ENCODE results near the gene CTRB1. TPM values are rescaled to one million over a fixed set of nuclear protein-coding genes. Genes with fewer than 3 reads are reported as not detected.
"Not testable (repeated sequence)": the region's sequence is repeated elsewhere in the genome, so short reads cannot be mapped to it uniquely, and the experiment has no call there.

CTRB1 gene
- total RNA-seq, 4 donors from 2014 or later = 0.69 TPM; not detected in 3

DNA sequence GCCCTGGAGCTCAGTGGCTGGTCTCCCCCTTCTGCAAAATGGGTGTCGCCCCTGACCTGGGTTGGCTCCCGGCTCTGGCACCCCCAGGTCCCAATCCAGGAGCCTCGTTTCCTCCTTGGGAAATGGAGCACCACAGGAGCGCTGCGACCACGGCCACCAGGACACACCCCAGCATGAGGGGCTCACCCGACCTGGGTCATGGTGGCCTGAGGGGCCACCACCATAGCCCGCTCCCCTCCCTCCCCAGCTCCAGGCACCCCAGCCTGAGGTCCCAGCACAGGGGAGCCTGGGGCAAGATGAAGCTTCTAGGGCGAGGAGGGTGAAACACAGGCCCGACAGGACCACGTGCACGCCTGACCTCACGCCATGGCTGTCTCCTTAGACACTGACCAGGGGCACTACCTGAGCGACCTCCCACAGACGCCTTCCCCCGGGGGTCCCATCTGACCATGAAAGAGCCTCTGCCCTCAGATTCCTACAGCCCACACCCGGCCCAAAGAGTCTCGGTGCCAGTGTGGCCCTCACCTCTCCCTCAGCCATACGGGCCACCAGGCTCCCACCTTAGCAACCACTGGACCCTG is 20.8 kb downstream of the CTRB1 start:
- DNase-seq (ENCODE audit: low spot score) = no peak
- TF ChIP-seq, protein P1, sequence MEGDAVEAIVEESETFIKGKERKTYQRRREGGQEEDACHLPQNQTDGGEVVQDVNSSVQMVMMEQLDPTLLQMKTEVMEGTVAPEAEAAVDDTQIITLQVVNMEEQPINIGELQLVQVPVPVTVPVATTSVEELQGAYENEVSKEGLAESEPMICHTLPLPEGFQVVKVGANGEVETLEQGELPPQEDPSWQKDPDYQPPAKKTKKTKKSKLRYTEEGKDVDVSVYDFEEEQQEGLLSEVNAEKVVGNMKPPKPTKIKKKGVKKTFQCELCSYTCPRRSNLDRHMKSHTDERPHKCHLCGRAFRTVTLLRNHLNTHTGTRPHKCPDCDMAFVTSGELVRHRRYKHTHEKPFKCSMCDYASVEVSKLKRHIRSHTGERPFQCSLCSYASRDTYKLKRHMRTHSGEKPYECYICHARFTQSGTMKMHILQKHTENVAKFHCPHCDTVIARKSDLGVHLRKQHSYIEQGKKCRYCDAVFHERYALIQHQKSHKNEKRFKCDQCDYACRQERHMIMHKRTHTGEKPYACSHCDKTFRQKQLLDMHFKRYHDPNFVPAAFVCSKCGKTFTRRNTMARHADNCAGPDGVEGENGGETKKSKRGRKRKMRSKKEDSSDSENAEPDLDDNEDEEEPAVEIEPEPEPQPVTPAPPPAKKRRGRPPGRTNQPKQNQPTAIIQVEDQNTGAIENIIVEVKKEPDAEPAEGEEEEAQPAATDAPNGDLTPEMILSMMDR (IDR thresholded peaks at IDR 0.05) = no peak
- no peak for ATAC-seq (ENCODE audit: low FRiP score)

DNA sequence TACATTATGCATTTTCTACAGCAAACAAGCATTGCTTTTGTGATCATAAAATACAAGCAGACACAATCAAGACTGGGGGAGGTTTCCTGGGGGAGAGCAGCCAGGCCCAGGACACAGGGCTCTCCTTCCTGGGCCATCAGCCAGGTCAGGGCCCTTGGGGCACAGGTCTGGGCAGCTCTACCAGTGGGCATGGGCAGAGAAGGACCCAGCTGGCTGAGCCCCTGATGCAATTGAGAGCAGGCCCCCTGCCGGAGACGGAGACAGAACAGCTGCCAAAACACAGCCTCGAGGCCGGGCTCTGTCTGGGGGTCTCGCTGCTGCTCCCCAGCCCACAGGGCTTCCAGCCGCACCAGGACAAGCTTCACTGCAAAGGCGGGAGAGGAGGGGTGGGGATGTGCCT is 21.8 kb downstream of the CTRB1 start:
- ATAC-seq (ENCODE audit: low FRiP score) = not testable (repeated sequence)

DNA sequence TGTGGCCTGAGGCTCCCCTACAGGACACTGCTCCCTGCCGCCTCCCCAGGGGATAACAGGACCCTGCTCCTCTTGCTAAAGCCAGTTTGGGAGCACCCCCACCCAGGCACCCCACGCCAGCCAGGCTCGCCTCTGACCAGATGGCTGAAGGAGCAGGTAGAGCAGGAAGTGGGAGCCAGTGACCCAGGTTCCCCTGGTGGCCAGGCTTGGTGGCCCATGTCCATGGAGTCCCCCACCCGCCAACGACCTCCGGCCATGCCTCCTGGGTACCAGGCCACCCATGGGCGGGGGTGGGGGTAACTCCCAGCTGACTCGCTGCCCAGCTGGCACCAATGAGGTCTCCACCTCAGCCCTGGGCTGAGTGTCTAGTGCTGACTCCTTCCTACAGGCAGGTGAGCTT is 22.6 kb downstream of the CTRB1 start:
- TF ChIP-seq, protein P1 (IDR thresholded peaks at IDR 0.05) = no peak
- ATAC-seq (ENCODE audit: low FRiP score) = no peak

More for the DNA sequence above, 21.8 kb downstream of the CTRB1 start:
- DNase-seq (ENCODE audit: low spot score) = not testable (repeated sequence)

DNA sequence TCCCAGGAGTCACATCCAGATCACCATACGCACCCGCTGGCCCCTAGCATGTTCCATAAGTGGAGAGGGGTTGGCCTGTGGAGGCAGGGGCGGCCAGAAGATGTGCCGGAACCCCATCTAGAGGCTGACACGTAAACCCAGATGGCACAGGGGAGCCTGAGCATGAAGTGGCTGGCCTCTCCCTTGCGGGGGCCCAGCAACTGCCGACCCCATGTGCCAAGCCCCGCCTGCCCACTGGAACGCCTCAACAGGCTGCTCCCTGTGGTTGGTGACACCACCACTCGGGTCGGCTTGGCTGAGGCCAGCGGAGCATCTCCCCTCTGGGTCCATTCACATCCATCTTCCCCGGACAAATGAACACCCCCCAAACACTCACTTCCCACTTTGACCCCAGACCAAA is 23.2 kb downstream of the CTRB1 start:
- TF ChIP-seq, protein P1 (IDR thresholded peaks at IDR 0.05) = no peak
- ATAC-seq (ENCODE audit: low FRiP score) (no peak), DNase-seq (ENCODE audit: low spot score) (no peak)

More for the DNA sequence above, 22.6 kb downstream of the CTRB1 start:
- DNase-seq (ENCODE audit: low spot score) = no peak

DNA sequence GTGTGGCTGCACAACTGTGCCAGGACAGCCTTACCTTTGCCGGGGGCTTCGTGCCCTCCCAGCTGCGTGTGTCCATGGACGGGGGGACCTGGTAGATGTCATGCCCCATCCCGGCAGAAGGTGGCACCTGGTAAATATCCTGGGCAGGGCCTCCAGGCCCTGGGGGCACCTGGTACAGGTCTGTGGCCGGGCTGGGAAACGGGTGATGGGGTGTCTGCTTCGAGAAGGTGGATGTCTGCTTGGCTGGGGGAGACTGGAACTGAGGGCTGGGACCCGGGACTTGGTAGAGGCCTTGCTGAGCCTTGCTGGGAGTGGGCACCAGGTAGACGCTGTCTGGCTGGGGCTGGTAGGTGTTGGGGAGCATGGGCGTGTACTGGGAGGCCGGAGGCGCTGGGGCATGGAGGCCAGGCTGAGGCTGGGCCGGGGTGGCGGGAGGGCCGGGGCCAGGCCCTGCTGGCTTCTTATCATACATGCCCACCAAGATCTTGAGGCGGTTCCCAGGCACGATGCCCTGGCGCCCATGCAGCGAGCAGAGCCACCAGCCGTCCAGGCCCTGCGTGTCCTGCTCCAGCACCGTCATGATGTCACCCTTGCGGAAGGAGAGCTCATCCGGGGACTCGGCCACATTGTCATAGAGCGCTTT is 23.8 kb downstream of the CTRB1 start:
- ATAC-seq (ENCODE audit: low FRiP score); DNase-seq (ENCODE audit: low spot score): not testable (repeated sequence)

DNA sequence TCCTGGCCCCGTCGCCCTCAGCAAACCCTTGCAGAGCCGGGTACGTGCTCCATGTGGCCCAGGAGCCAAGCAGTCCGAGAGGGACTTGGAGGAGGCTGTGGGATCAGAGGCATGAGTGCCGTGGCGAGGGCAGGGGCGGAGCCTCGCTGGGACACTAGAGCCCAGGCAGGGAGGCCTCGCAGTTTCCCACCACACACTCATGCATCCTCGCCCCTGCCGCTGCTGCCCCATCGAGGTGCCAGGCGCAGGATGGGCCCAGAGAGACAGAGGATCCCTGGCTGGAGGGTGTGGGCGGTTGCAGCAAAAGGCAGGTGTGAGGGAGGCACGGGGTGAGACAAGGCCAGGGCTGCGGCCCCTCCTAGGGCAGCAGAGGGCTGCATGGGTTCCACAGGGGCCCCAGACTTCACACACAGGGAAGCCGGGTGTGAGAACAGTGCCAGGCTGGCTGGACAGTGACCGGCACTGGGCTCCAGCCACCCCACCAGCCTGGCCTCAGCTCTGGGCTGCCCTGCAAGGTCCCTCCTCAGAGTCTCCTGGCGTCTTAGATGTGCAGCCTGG is 25.0 kb downstream of the CTRB1 start:
- ATAC-seq (ENCODE audit: low FRiP score) (no peak), DNase-seq (ENCODE audit: low spot score) (no peak)
- TF ChIP-seq, protein P1 (IDR thresholded peaks at IDR 0.05) = no peak

DNA sequence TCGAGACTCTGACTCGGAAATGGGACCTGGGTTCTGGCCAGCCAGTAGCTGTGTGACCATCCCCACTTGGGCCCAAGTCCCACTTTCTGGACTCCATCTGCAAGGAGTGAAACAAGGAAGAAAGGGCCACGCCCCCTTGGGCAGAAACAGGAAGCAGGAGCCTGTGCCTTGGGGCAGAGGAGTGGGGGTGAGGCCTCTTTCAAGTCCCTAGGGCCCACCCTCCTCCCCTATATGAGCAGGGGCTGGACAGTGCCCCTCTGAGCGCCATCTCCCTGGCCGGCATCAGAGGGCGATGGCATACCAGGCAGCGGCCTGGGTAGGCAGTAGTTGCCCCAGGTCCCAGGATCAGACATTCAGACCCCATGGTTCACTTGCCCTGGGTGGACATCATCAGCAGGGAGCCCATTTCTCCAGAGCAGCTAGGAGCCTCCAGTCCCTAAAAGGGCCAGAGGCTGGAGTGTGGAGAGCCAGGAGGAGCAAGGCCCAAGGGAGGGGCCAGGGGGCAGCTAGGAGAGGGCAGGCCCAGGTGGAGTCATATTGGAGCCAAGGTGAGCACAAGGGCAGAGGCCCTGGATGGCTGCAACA is 25.5 kb downstream of the CTRB1 start:
- ATAC-seq (ENCODE audit: low FRiP score) (no peak), DNase-seq (ENCODE audit: low spot score) (no peak)
- TF ChIP-seq, protein P1 (IDR thresholded peaks at IDR 0.05) = no peak
